GM21825 (cell line): ENCODE data around the gene ACRBP.
A peak's percentile ranks its signal among the peaks of the same experiment; 100 is the strongest.
"Not testable (repeated sequence)": the region's sequence is repeated elsewhere in the genome, so short reads cannot be mapped to it uniquely, and the experiment has no call there.

Experiments used
- ATAC-seq: cut with Tn5 transposase; IDR thresholded peaks from one replicate; pipeline ENCODE4 v1.9.1; 2021; ENCODE audit warnings: mild to moderate bottlenecking, moderate library complexity; ENCODE audit not compliant: unreplicated experiment

Gene ACRBP

DNA sequence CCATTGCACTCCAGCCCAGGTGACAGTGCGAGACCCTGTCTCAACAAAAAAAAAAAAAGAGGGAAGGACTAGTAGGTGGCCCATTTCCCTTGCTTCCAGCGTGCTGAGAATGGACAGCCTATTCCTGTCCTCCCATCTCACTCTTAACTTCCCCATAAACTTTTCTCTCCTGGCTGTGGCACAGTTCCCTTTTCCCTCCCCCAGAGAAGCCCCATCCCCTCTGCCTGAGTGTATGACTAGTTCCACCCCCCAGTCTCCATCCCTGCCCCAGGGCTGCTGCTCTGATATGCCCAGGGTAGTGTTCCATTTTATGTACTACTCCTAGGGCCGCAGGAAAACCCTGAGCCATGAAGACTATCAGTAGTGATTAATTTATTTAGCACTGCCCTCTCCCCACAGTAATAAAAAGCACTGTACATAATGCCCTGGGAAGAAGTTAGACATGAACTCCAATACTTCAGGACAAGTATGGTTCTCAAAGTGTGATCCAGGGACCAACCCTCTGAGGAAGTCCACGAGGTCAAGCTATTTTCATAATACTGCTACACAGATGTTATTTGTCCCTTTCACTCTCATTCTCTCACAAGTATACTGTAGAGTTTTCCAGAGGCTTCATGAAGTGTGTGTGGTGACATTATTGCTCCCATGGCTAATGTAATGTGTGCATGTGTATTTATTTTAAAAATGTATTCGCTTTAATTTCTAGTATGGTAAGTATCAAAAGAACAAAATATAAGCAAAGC, 28.6 kb downstream of the ACRBP start:
- ATAC-seq, result no peak

GRCh38 chr12:6615802-6616201, 31.4 kb downstream of the ACRBP start:
- no peak for ATAC-seq

DNA sequence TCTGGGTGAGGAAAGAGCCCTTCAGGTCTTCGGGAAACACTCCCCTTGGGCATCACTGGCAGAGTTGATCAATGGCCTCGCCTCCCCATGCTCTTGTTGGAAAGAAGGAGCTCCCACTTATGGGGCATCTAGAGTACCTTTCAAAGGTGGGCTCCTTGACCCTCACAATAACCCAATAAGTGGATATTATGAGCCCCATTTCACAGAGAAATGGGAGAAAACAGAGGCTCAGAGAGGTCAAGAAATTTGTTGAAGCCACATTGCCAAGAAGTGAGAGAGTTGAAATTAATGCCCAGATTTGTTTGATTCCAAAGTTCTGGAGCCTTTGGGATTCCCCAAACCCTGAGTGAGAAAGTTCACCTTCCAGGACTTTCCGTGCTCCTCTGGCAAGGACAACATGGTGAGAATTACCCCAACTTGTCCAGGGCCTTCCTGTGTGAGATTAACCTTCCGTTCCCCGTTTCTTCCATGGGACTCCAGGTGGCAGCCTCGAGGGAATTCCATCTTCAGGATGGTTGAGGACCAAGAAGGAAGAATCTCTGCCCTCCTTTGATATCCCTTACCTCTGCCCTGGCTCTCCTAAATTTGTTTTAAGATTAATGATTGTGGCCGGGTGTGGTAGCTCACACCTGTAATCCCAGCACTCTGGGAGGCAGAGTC, 32.6 kb downstream of the ACRBP start:
- ATAC-seq, result no peak

- peak; percentile 36 for ATAC-seq
These were observed 33.3 kb downstream of the ACRBP start for GRCh38 chr12:6613776-6614512.

DNA sequence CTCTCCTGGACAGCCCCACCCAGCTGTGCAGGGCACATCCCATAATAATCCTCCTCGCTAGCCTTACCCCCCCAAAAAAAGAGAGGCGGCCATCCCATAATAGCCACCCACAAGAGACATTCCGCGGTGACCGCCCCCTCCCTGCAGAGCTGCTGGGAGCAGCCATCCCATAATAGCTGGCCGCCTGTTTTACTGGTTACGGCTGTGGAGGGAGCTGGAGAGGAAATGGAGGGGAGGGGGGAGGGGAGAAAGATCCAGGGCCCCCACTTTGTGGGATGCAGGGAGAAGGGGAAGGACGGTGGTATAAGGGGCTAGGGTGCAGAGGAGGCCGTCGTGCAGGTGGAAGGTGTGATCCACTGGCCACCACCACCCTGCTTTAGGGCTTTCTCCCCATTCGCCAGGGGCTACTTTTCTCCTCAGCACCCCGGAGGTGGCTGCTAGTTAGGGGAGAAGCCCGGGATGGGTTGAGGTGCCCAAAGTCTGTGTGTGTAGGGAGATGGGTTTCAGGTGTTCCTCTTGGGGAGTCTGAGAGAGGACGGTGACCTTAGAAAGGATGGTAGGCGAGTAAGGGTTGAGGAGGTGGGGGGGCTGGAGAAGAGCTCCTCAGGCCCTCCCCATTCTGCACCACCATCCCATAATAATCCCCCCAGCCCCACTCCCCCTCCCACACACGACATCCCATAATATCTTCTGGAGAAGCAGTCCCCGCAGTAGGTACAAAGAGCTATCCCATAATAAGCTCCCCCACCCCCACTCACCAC, 34.0 kb downstream of the ACRBP start:
- ATAC-seq, result no peak

DNA sequence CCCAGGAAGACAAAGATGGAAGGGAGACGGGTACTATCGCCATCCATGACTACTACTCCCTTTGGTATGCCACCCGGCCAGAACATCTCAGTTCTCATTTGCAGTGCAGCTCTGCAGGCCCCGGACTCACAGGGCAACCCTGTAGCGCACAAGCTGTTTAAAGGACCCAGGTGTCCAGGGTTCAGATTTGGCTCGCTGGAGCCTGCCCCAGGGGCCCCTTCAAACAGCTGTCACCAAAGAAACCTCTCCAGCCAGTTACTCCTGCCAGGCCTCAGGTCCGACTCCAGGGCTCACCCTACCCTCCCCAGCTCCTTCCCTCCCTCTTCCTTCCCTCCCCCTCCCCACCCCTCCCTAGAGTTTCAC, 34.6 kb downstream of the ACRBP start:
- ATAC-seq, result no peak

DNA sequence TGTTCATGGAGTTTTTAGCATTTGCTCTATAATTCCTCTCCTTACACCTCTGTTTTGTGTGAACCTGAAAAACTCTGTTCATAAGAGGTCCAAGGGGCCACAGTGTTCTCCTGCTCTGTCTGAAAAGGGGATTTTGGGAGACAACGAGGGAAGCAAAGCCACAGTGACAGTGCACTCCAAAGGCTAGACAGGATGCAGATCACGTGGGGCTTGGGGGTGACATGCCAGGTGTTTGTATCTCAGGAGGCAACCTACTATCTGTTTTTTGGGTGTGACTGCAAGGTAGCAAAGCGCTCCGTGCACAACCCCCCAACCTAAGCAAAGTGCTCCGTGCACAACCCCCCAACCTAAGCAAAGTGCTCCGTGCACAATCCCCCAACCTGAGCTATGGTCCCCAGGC, 35.0 kb downstream of the ACRBP start:
- ATAC-seq, result no peak

DNA sequence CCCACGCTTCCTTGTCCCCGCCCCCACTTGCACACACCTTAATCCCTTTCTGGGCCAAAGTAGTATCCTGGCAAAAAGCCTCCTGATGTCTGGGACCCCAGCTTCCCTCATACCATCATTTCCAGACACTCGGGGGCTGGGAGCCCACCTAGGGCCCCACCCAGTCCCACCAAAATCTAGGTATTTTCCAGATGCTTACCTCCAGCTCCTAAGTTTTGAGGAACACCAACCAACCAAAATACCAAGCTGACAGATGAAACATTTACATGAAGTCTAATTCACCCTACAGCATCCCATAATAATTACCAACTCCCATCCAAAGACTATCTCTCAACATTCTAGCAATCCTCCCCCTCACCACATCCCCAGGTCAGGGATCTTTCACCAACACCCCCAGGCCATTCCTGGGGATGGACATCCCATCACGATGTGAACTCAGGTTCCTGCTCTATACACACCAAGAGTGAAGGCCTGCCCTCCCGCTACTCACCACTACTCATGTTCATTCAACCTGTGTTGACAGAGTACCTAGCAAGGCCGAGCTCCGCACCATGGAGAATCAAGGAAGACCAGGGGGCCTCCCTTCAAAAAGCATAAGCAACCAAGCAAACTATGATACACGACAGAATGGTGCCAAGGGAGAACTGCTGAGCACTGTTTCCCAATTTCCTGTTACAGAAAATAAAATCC, 38.5 kb downstream of the ACRBP start:
- ATAC-seq, result no peak

- ATAC-seq, result no peak
These were observed 39.3 kb downstream of the ACRBP start for GRCh38 chr12:6607751-6608591.

GRCh38 chr12:6606331-6607131, 40.7 kb downstream of the ACRBP start:
- no peak for ATAC-seq

- no peak for ATAC-seq
These were observed 41.6 kb downstream of the ACRBP start for GRCh38 chr12:6605421-6606330.

GRCh38 chr12:6604259-6605029, 42.8 kb downstream of the ACRBP start:
- ATAC-seq, result no peak

DNA sequence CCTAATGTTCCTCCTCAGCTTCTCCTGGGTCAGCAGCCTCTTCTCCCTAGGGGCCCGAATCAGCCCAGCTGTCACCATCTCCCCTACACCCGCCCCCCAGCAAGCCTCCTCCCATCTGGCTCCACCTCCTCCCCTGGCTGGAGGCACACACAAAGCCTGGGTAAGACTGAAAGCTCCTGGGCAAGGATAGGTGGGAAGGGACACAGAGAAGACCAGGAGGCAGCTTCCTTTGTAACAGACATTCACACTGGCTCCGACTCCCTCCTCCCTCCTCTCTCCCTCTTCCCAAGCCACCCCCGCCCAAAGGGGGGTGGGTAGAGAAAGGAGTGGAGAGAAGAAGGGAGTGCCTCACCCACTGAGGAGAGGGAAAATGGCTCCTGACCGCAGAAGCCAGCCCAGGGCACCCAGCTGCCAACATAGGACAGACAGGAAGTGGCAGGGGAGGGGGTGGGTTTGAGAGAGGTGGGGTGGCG, 44.1 kb downstream of the ACRBP start:
- ATAC-seq, result no peak

DNA sequence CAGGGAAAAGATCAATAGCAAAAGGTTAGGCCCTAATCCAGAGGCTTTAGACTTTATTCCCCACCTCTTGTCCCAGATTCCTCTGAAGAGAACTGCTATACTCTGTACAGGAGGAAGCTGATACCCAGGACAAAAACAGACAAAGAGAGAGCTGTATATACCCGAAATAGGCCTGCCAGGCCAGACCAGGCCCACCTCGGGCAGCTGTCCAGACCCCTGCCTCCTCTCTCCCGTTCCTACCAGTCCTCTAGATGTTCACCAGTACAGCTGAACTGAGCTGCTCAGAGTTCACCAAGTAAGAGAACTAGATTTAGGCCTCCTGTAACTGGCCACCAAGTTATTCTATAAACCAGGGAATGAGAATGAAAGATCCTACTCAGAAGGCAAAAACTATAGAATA, 44.7 kb downstream of the ACRBP start:
- no peak for ATAC-seq

DNA sequence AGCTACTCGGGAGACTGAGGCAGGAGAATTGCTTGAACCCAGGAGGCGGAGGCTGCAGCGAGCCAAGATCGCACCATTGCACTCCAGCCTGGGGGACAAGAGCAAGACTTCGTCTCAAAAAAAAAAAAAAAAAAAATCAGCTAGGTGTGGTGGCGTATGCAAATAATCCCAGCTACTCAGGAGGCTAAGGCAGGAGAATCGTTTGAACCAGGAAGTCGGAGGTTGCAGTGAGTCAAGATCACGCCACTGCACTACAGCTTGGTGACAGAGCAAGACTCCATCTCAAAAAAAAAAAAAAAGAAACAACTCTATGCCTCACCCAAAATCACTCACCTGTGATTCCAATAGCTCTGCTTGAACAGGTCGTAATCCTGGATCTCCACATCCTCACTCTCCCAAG, 51.6 kb downstream of the ACRBP start:
- not testable (repeated sequence) for ATAC-seq

DNA sequence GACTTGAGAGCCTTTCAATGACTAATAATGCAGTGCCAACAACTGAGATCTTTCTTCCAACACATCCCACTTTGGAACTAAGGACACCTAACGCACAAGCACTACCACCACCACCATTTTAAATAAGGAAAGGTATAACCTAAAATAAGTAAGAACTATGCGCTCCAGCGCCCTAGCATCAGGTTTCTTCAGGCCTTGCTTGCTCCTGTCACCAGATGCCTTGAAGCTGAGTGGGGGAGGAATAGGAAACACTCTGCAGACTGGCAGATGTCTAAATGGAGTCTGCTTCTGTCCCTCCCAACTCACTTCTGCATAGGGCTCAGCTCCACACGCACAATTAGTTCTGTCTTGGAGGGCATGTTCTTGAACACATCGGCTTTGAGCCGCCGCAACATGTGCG, 55.1 kb downstream of the ACRBP start:
- ATAC-seq, result no peak
